Measurements from ENCODE around the gene MAP7.
A peak's percentile ranks its signal among the peaks of the same experiment; 100 is the strongest.

Gene MAP7

GRCh38 chr6:136334465-136334846 lies 215.8 kb downstream of the MAP7 start:
- in situ Hi-C loops (cut with HindIII; ENCODE audit: low pct_unique_long_range_greater_than_20kb, low sequenced_read_pairs), result no loop called here
- TF ChIP-seq JUND (IDR thresholded peaks at IDR 0.05; ENCODE audit: low read depth), result no peak
- no peak for DNase-seq (ENCODE audit: low read depth in 1 of 2, low spot score in 1 of 2)

GRCh38 chr6:136333824-136334464 lies 216.3 kb downstream of the MAP7 start:
- no peak for DNase-seq (ENCODE audit: low read depth in 1 of 2, low spot score in 1 of 2)
- in situ Hi-C loops (cut with HindIII; ENCODE audit: low pct_unique_long_range_greater_than_20kb, low sequenced_read_pairs), result no loop called here
- TF ChIP-seq JUND (IDR thresholded peaks at IDR 0.05; ENCODE audit: low read depth), result no peak

GRCh38 chr6:136331461-136331860 lies 218.8 kb downstream of the MAP7 start:
- in situ Hi-C loops (cut with HindIII; ENCODE audit: low pct_unique_long_range_greater_than_20kb, low sequenced_read_pairs), result no loop called here
- TF ChIP-seq JUND (IDR thresholded peaks at IDR 0.05; ENCODE audit: low read depth), result no peak

GRCh38 chr6:136330634-136331033 lies 219.6 kb downstream of the MAP7 start:
- no peak for TF ChIP-seq JUND (IDR thresholded peaks at IDR 0.05; ENCODE audit: low read depth)
- no peak for DNase-seq (ENCODE audit: low read depth in 1 of 2, low spot score in 1 of 2)
- in situ Hi-C loops (cut with HindIII; ENCODE audit: low pct_unique_long_range_greater_than_20kb, low sequenced_read_pairs), result no loop called here

More at GRCh38 chr6:136331461-136331860, 218.8 kb downstream of the MAP7 start:
- no peak for DNase-seq (ENCODE audit: low read depth in 1 of 2, low spot score in 1 of 2)

- TF ChIP-seq JUND (IDR thresholded peaks at IDR 0.05; ENCODE audit: low read depth), result no peak
- peak in 1 of 2 experiments; percentile 36 for DNase-seq (ENCODE audit: low read depth in 1 of 2, low spot score in 1 of 2)
- in situ Hi-C loops (cut with HindIII; ENCODE audit: low pct_unique_long_range_greater_than_20kb, low sequenced_read_pairs), result no loop called here
Measured at GRCh38 chr6:136326038-136326553, 224.1 kb downstream of the MAP7 start.

GRCh38 chr6:136324686-136325380 lies 225.4 kb downstream of the MAP7 start:
- no peak for DNase-seq (ENCODE audit: low read depth in 1 of 2, low spot score in 1 of 2)
- TF ChIP-seq JUND (IDR thresholded peaks at IDR 0.05; ENCODE audit: low read depth), result no peak
- in situ Hi-C loops (cut with HindIII; ENCODE audit: low pct_unique_long_range_greater_than_20kb, low sequenced_read_pairs), result no loop called here

- in situ Hi-C loops (cut with HindIII; ENCODE audit: low pct_unique_long_range_greater_than_20kb, low sequenced_read_pairs), result no loop called here
- TF ChIP-seq JUND (IDR thresholded peaks at IDR 0.05; ENCODE audit: low read depth), result no peak
- DNase-seq (ENCODE audit: low read depth in 1 of 2, low spot score in 1 of 2), result no peak
Measured at GRCh38 chr6:136323431-136324112, 226.7 kb downstream of the MAP7 start.

- no peak for DNase-seq (ENCODE audit: low read depth in 1 of 2, low spot score in 1 of 2)
- in situ Hi-C loops (cut with HindIII; ENCODE audit: low pct_unique_long_range_greater_than_20kb, low sequenced_read_pairs), result no loop called here
- no peak for TF ChIP-seq JUND (IDR thresholded peaks at IDR 0.05; ENCODE audit: low read depth)
Measured at GRCh38 chr6:136319732-136320131, 230.5 kb downstream of the MAP7 start.

GRCh38 chr6:136318676-136319075 lies 231.5 kb downstream of the MAP7 start:
- no peak for TF ChIP-seq JUND (IDR thresholded peaks at IDR 0.05; ENCODE audit: low read depth)
- no peak for DNase-seq (ENCODE audit: low read depth in 1 of 2, low spot score in 1 of 2)
- in situ Hi-C loops (cut with HindIII; ENCODE audit: low pct_unique_long_range_greater_than_20kb, low sequenced_read_pairs), result no loop called here

- TF ChIP-seq JUND (IDR thresholded peaks at IDR 0.05; ENCODE audit: low read depth), result no peak
- in situ Hi-C loops (cut with HindIII; ENCODE audit: low pct_unique_long_range_greater_than_20kb, low sequenced_read_pairs), result no loop called here
- no peak for DNase-seq (ENCODE audit: low read depth in 1 of 2, low spot score in 1 of 2)
Measured at GRCh38 chr6:136317971-136318370, 232.3 kb downstream of the MAP7 start.

GRCh38 chr6:136317021-136317694 lies 233.1 kb downstream of the MAP7 start:
- TF ChIP-seq JUND (IDR thresholded peaks at IDR 0.05; ENCODE audit: low read depth), result no peak
- in situ Hi-C loops (cut with HindIII; ENCODE audit: low pct_unique_long_range_greater_than_20kb, low sequenced_read_pairs), result no loop called here

GRCh38 chr6:136315594-136315993 lies 234.6 kb downstream of the MAP7 start:
- DNase-seq (ENCODE audit: low read depth in 1 of 2, low spot score in 1 of 2), result no peak
- TF ChIP-seq JUND (IDR thresholded peaks at IDR 0.05; ENCODE audit: low read depth), result no peak
- in situ Hi-C loops (cut with HindIII; ENCODE audit: low pct_unique_long_range_greater_than_20kb, low sequenced_read_pairs), result no loop called here

More at GRCh38 chr6:136317021-136317694, 233.1 kb downstream of the MAP7 start:
- DNase-seq (ENCODE audit: low read depth in 1 of 2, low spot score in 1 of 2), result peak; percentile 23 to 84

Measured in T47D (cell line).